HG02678 (cell line): ENCODE data around the gene ASPSCR1.
"Not testable (repeated sequence)": the region's sequence is repeated elsewhere in the genome, so short reads cannot be mapped to it uniquely, and the experiment has no call there.

Source experiments
- ATAC-seq: cut with Tn5 transposase; IDR thresholded peaks from one replicate; pipeline ENCODE4 v1.9.1; 2021; ENCODE audit warnings: mild to moderate bottlenecking, moderate library complexity; ENCODE audit not compliant: unreplicated experiment

Gene ASPSCR1

DNA sequence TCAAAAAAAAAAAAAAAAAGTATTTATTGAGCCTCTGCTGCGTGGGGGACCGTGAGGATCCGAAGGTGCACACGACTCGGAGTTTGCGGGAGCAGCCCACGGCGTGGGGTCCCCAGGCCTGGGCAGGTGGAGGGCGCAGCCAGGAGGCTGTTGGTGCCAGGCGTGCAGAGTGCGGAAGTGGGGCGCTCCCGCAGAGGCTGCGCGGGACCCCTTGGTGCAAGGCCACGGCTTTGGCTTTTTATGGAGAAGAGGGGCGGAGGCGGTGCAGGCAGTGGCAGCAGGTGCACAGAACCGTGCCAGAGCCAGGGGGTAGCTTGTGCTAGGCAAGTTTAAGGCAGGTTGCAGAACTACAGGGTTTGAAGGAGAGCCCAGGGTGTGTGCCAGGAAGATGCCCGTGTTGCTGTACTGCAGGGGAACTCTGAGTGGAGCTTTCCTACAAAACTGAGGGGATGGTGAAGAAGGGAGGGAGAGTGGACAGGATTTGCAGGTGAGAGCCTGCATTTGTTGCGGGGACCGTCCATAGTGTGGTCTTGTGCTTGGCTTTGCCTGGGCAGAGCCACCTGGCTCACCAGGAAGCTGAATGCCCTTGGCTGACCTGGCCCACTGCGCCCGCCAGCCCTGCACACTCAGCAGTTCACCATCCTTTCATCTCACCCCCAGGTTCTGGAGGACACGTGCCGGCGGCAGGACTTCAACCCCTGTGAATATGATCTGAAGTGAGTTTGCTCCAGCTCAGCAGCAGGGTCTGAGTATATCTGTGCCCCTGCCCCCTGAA lies 1.3 kb downstream of the ASPSCR1 start:
- ATAC-seq = no peak

DNA sequence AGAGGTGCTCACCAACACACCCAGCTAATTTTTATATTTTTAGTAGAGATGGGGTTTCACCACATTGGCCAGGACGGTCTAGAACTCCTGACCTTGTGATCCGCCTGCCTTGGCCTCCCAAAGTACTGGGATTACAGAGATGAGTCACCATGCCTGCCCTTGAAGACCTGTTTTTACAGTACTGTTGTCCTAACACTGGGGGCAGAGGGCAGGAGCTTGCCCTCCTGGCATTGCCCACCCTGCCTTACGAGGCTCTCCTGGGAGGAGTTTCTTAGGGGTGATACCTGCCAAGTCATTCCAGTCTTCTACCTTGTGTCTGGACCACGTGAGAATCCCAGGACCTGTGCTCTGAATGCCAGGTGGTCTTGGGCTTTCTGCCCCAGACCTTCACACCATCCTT lies 2.7 kb downstream of the ASPSCR1 start:
- ATAC-seq = no peak

DNA sequence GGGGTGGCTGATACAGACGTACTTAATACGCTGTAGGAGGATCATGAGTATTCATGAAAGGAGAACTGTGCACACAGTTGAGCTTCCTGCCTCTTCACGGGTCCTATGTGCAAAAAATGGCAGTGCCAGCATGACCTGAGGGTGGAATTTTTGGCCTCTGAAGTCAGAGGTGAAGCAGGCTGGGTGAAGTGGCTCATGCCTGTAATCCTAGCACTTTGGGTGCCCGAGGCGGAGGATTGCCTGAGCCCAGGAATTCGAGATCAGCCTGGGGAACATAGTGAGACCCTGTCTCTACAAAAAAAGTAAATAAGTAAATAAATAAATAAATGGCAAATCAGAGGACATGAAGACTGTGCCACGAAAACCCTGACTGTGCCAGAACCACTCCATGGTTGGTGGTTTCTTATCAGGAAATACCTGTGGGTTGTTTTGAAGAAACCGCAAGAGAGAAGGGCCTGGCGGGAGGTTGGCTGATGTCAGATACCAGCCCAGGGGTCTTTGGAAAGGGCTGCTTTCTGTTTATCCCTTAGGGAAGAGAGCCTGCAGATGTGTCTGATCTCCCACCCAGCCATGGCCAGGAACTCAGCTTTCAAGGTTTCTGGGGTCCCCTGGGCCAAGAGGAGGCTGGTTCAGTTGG lies 3.4 kb downstream of the ASPSCR1 start:
- ATAC-seq = no peak

DNA sequence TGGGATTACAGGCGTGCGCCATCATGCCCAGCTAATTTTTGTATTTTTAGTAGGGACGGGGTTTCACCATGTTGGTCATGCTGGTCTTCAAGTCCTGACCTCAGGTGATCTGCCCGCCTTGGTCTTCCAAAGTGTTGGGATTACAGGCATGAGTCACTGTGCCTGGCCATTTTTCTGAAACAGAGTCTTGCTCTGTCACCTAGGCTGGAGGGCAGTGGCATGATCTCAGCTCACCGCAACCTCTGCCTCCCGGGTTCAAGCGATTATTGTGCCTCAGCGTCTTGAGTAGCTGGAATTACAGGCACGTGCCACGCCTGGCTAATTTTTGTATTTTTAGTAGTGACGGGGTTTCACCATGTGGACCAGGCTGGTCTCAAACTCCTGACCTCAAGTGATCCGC lies 4.1 kb downstream of the ASPSCR1 start:
- not testable (repeated sequence) for ATAC-seq

DNA sequence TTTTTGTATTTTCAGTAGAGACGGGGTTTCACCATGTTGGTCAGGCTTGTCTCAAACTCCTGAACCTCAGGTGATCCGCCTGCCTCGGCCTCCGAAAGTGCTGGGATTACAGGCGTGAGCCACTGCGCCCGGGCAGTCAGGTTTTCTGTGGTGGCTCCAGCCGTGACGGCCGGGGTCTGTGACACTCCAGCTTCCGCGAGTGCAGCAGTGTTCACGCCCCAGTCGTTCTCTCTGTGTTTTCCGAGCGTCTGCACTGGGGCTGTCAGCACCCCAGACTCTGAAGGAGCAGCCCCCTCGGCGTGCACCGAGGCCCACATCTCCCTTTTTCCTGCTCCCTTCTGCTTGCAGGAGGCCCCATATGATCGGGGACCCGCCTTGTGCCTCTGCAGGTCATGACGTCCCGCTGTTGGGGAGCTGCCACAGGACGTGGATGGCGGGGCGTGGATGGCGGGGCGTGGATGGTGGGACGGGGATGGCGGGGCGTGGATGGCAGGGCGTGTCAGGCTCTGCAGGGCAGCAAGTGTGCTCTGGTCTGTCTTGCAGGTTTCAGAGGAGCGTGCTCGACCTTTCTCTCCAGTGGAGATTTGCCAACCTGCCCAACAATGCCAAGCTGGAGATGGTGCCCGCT lies 5.7 kb downstream of the ASPSCR1 start:
- no peak for ATAC-seq

DNA sequence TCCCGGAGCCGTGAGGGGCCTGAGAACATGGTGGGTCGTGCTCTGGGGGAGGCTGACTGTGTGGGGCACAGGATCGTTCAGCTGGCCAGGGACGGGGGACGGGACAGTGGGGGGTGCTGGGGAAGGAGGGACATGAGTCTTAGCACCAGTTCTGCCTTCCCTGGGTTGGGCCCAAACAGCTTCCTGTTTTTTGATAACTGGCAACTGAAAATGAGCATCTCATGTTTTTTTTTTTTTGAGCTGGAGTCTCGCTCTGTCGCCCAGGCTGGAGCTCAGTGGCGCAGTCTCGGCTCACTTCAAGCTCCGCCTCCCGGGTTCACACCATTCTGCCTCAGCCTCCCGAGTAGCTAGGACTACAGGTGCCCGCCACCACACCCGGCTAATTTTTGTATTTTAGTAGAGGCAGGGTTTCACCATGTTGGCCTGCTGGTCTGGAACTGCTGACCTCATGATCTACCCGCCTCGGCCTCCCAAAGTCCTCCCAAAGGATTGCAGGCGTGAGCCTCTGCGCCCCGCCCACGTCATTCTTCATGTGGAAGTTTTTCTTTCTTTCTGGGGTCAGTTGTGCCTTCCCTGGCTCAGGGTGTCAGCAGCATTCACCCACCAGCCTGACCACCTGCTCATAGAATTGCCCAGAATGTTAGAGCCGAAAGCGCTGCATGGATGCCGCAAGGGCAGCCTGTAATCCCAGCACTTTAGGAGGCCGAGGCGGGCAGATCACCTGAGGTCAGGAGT lies 6.4 kb downstream of the ASPSCR1 start:
- no peak for ATAC-seq

DNA sequence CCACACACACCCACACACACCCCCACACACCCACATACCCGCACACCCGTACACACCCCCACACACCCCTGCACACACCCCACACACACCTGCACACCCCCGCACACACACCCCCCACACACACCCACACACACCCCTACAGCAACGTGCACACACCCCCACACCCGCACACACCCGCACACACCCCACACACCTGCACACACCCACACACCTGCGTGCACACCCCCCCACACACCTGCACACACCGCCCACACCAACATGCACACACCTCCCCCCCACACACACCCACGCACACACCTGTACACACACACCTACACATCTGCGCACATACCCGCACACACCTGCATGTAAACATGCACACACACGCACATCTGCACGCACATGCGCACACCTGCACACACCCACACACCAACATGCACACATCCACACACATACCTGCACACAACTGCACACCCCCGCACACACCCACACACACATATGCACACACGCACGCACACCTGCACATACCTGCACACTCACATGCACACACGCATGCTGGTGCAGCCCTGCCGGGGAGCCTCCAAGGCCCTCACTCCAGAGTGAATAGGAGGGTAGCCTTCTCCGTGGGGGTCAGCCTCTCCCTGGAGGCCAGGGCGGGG lies 7.5 kb downstream of the ASPSCR1 start:
- no peak for ATAC-seq

DNA sequence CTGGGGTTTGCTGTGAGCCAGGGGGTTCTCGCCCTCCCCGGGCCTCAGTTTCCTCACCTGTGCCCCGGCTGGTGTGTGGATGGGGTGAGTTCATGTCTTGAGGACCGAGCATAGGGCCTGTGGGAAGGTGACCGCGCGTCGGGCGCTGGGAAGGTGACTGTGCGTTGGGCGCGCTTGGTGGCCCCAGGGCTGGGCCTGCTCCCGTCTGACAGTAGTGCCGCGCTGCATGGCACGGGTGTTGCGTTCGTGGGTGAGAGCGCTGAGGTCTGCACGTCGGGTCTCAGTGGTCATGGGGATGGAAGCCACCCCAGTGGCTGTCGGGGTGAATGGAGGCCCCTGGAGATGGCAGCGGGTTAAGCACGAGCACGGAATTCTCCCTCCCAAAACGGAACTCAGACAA lies 9.2 kb downstream of the ASPSCR1 start:
- ATAC-seq = no peak

DNA sequence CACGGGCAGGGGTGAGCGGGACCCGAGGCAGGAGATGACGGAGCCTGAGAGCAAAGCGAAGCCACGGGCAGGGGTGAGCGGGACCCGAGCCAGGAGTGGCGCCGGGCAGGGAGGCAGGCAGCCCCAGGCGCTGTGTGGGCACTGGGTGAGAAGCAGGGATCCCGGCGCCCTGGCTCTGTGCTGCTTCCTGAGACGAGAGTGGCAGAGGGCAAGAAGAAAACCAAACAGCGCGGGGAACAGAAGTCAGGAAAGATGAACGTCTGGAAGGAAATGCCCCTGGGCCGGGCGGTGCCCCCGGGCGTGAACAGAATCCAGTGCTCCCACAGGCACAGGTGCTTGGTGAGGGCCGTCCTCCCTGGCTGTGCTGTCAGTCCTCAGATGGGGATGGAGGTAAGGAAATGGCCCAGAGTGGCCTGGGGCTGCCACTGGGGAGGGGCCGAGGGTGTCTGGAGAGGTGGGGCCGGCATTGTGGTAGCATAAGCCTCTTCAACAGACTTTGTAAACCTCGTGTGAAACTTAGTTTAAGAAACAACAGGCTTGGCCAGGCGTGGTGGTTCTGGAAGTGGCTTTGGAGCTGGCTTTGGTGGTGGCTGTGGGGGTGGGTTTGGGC lies 9.8 kb downstream of the ASPSCR1 start:
- ATAC-seq = no peak

DNA sequence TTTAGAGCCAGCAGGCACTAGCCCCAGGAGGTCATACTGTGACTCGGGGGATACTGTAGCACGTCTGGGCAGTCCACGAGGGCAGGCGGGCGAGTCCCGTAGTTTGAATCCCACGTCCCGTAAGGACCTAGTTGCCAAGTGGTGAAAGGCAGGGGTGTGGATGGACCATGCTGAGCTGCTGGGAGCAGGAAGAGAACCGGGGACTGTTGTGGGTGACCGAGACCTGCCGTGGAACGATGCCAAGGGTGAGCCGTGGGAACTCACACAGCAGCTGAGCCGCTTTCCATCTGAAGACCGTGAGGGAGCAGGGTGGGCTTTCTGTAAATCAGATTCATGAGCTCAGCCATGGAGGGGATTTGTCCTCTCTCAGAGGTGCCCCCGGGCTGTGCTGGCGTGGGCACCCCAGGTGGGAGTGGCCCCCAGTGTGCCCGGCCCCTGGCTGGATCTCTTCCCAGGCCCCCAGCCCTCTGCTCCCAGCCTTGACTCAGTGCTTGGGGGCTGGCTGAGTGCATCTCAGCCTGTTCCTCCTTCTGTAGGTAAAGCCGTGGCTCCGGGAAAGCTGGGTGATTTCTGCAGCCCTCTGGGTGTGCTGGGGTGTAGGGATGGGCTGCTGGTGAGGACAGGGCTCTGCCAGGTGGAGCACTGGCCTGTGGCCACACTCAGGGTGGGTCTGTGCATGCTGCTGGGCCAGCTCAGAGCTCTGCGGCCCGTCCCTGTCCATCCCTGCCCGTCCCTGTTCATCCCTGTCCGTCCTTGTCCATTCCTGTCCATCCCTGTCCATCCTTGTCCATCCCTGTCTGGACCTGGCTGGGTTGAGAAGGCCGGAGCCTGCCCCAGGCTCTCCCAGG lies 13.6 kb downstream of the ASPSCR1 start:
- no peak for ATAC-seq

DNA sequence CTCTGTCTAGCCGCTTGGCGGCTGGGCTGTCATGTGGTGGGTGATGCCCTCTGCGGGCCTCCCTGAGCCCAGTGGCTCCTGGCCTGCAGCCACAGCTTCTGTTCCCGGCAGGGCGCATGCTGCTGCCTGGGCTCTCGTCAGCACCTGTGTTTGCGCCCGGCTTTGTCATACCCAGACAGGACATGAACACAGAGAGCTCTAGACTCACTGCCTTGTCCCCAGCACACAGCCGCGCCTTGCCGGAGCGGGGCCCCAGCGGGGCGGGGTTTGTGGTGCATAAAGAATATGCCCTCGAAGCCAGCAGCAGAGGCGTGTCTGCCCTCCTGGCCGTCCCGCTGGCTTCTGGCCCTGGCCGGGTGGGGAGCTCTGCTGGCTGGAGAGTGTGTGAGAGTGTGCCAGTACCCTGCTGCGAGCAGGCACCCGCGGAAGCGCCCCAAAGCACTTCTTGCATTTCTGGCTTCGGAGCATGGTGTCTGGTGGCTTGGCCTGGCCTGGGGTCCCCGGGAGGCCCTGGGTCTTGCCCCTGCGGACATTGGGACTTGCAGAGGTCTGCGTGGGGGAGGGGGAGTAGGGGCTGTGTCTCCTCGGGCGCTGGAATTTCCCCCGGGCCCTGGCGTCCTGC lies 14.4 kb downstream of the ASPSCR1 start:
- no peak for ATAC-seq

DNA sequence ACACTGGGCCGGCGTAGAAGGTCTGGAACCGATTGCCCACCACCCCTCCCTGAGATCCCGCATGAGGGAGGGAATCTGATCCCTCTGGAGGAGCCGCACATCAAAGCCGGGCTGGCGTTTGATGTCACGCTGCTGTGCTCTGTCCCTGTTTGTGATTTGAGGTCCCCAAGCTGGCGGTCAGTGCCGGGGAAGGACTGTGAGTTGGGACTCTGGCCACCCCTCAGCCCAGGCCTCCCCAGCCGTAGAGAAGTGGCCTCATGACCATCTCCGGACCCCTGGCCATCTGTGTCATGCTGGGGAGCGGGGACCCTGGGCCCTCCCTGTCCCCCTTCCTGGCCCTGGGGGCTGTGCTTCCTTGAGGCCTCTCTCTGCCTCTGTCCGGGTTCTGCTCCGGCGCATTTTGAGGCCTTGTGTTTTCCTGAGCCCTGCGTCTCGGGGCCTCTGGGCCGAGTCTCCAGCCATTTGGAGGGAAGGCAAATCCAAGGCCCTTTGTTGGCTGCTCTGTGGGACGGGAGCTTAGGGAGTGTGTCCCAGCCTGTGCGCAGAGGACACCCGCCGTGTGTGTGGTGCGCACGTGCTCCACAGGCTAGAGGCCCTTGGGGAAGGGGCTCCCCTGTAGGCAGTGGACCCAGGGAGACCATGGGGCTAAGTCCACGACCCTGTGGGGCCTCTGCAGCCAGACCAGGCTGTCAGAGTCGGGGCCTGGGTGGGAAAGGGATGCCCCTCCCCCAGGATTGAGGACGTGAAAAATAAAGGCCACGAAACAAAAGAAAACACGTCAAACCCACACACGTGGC lies 15.1 kb downstream of the ASPSCR1 start:
- ATAC-seq = no peak

DNA sequence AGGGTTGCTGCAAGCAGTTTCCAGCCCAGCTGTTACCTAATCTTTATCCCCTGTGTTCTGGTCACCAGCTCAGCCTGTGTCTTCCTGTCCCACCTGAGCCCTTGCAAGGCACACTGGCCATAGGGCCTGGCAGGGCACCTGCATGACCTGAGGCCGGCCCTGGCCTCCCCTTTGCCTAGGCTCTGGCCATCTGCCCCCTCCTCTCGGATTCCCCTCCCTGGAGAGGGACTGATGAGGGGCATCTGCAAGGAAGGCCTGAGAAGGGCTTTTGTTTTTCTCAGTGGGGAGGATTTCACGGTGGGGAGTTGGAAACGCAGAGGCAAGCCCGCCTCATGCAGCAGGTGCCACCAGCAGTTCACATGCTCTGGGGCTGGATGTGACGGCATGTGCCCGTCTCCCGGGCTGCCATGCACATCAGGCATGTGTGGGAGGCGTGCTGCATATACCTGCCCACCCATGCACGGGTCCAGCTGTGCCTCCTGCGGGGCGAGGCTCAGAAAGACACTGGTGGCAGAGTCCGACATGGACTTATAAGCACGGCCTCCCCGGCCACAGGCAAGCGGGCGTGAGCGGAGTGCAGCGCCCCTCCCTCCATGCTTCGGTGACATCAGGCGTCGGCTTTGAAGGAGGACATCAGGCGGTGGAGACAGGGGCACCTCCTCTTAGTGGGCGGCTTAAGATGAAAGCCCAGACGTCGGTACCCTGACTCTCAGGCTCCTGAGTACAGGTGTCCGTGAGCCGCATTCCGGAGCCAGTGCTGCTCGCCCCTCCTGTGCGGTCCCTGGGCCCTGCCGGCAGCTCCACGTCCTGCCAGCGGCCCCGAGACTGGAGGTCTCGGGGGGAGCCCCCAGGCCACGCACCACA lies 16.5 kb downstream of the ASPSCR1 start:
- ATAC-seq = no peak

DNA sequence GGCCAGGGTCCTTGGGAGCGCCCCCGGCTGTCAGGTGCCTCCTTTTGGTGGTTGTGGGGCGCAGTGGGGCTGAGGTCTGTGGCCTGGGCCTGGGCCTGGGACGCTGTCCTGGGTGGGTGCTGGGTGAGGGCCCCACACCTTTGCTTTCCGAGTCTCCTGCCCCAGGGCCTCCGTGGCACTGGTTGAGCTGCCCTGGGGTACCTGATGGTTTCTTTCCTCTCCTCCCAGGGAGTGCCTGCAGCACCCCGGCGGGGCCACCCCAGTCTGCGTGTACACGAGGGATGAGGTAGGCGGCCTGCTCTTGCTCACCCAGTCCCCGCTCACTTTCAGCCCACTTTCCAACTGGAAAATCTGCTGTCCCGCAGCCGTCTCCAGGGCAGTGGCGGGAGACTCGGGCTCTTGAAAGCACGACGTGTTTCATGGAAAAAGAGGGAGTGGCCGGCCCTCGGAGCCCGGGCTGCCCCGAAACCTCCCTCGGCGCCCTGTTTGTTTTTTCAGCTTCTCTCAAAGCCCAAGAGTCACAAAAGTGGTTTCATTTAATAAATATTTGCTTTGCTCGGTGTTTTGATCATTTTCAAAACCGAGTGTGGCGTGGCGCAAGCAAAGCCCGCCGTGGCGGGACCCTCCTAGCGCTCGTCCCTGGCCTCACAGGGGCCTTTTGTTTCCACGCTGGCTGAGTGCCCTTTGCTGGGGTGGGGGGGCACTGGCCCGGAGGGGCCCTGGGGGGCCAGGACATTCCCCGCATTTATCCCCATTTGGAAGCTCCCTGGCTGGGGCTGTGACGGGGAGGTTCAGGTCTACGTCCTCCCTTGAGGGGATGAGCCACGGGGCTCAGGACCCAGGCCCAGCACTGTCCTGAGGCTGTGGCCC lies 17.4 kb downstream of the ASPSCR1 start:
- no peak for ATAC-seq

DNA sequence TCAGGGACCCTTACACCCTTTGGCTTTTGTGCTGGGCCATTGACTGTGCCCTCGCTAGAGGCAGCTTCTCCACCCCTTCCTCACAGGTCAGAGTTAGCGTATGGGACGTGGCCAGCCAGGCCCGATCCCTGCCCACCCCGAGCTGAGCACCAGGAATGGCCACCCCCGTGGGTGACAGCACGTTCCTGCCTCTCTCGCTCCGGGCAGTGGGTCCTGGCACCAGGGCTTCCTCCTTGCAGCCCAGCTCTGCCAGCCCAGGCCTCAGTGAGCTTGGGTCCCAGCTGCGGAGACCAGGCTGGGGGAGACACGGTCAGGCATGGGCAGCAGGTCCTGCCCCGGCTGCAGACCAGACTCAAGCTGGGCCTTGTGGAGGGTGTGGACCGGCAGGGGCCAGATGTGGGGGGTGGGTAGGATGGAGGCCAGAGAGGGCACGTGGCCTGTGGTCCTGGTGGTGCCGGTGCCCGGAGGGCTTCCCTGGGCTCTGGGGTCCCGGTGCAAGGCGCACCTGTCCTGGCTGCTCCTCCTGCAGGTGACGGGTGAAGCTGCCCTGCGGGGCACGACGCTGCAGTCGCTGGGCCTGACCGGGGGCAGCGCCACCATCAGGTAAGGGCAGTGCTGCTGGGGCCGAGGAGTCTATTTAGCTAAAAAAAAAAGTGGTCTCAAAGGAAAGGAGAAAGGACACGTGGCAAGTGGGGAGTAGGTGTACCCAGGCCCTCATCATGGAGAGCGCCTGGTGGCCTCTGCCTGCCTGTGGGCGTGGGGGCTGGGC lies 18.2 kb downstream of the ASPSCR1 start:
- no peak for ATAC-seq

DNA sequence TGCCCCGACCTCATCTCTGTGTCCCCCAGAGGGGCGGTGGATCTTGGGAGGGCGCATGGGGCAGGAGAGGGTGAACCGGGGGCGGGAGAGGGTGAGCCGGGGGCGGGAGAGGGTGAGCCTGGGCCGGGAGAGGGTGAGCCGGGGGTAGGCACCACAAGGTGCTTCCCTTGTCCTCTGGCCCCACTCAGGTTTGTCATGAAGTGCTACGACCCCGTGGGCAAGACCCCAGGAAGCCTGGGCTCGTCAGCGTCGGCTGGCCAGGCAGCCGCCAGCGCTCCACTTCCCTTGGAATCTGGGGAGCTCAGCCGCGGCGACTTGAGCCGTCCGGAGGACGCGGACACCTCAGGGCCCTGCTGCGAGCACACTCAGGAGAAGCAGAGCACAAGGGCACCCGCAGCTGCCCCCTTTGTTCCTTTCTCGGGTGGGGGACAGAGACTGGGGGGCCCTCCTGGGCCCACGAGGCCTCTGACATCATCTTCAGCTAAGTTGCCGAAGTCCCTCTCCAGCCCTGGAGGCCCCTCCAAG lies 18.9 kb downstream of the ASPSCR1 start:
- no peak for ATAC-seq
